GM12891 (cell line): ENCODE measurements around the gene TYRP1.

Experiments
- PAX5 ChIP-seq: IDR thresholded peaks from 2 replicates; pipeline ENCODE4 v1.6.1; 2011; ENCODE audit warnings: low read length, moderate library complexity, mild to moderate bottlenecking; ENCODE audit not compliant: insufficient read depth, severe bottlenecking
- POLR2A ChIP-seq: IDR thresholded peaks from 2 replicates; pipeline ENCODE4 v1.6.1; 2011; ENCODE audit warnings: low read depth, low read length, control low read depth

GRCh38 chr9:12667892-12668291, 25.3 kb upstream of the TYRP1 start:
- TF ChIP-seq POLR2A (no peak), PAX5 (no peak)
